GM12874 (cell line): ENCODE data around the gene DCAF11.

Experiments
- TF ChIP-seq, protein P1 (sequence below): IDR thresholded peaks from 2 replicates; pipeline ENCODE4 v1.5.1; 2011; ENCODE audit warnings: low read depth, mild to moderate bottlenecking, control low read depth, low read length, moderate library complexity; ENCODE audit not compliant: insufficient read depth

Gene DCAF11

DNA sequence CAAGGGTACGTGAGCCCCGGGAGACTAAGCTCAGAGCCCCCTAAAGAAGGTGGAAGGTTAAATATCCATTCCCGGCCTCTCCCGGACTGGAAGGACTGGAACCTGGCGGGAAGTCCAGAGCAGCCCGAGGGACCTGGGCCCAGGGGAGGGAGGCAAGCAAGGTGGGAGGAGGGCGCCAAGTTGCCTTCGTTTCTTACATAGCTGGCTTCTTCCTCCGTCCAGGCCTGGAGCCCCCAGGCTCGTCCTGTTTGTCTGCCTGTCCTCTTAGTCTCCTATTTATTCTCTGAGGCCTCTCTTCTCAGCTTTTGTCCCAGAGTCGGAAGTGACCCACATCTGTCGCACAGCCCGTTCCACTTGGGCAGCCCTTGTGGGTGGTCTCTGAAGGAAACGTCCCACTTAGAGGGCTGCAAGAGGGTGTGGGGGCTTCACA lies 19.7 kb upstream of the DCAF11 start:
- TF ChIP-seq, protein P1, sequence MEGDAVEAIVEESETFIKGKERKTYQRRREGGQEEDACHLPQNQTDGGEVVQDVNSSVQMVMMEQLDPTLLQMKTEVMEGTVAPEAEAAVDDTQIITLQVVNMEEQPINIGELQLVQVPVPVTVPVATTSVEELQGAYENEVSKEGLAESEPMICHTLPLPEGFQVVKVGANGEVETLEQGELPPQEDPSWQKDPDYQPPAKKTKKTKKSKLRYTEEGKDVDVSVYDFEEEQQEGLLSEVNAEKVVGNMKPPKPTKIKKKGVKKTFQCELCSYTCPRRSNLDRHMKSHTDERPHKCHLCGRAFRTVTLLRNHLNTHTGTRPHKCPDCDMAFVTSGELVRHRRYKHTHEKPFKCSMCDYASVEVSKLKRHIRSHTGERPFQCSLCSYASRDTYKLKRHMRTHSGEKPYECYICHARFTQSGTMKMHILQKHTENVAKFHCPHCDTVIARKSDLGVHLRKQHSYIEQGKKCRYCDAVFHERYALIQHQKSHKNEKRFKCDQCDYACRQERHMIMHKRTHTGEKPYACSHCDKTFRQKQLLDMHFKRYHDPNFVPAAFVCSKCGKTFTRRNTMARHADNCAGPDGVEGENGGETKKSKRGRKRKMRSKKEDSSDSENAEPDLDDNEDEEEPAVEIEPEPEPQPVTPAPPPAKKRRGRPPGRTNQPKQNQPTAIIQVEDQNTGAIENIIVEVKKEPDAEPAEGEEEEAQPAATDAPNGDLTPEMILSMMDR, result no peak

DNA sequence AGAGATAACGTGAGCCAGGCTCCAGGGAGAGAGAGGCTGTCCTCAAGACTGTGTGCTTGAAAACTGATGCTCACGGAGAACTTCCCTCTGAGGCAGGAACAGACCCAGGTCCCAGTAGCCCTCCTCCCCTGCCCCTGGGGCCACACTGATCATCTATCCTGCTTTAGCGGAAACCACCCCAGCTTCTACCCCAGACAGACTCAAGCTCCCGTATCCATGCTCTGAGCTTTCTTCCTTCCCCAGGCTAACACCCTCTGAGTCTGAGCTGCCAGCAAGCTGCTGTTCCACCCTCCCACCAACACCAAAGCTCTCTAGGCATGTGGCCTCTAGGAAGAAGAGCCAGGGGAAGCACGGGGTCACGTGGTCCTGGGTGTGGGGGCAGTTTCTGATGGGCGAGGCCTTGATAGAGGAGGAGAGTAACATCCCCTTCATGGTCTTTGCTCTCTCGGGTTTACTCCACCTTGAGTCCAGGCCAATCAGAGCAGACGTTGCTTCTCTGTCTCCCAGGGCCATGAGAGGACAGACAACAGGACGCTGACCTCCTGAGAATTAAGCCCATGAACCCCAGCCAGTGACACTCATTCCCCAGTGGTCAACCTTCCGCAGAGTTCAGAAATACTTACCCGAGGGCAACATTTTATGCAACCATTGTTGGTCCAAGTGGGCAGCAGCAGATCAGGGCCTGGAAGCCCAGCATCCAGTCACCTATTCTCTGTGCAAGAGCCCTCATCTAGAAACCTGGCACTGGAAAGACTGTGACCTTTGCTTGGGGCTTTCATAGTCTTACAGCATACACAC lies 19.1 kb upstream of the DCAF11 start:
- TF ChIP-seq, protein P1, result no peak

DNA sequence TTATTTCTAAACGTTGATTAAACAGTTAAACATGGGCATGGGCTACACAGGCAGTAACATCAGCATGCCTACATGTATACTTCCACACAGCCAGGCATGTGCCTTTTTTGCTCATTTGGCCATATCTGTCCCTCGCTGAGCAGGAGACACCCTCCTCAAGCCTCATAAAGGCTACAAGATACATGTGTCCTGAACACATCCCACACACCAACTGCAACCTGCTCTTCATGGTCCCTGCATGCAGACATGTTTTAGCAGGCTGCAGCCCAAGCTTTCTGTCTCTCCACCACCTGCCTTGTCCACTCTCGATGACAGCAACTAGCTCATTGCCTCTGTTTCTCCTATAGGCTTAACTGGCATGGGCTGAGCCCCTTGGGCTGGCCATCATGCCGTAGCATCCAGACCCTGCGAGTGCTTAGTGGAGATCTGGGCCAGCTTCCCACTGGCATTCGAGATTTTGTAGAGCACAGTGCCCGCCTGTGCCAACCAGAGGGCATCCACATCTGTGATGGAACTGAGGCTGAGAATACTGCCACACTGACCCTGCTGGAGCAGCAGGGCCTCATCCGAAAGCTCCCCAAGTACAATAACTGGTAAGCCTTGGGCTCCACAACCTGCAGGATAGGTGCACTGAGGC lies 17.9 kb upstream of the DCAF11 start:
- TF ChIP-seq, protein P1, result no peak

DNA sequence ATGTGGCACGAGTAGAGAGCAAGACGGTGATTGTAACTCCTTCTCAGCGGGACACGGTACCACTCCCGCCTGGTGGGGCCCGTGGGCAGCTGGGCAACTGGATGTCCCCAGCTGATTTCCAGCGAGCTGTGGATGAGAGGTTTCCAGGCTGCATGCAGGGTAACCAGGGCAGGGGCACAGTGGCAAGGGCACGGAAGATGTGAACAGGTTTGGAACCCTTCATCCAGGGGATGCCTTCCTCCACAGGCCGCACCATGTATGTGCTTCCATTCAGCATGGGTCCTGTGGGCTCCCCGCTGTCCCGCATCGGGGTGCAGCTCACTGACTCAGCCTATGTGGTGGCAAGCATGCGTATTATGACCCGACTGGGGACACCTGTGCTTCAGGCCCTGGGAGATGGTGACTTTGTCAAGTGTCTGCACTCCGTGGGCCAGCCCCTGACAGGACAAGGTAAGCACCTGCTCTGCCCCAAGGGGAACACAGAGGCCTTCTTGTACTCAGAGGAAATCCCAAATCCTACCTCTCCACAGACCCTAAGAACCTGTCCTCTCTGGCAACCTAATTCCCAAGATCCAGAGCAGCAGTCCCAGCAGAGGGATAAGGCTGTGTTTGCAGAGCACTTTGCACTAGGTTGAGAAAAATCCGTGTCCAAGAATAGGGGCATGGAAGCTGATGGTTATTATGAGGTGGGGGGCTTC lies 16.2 kb upstream of the DCAF11 start:
- TF ChIP-seq, protein P1, result no peak

DNA sequence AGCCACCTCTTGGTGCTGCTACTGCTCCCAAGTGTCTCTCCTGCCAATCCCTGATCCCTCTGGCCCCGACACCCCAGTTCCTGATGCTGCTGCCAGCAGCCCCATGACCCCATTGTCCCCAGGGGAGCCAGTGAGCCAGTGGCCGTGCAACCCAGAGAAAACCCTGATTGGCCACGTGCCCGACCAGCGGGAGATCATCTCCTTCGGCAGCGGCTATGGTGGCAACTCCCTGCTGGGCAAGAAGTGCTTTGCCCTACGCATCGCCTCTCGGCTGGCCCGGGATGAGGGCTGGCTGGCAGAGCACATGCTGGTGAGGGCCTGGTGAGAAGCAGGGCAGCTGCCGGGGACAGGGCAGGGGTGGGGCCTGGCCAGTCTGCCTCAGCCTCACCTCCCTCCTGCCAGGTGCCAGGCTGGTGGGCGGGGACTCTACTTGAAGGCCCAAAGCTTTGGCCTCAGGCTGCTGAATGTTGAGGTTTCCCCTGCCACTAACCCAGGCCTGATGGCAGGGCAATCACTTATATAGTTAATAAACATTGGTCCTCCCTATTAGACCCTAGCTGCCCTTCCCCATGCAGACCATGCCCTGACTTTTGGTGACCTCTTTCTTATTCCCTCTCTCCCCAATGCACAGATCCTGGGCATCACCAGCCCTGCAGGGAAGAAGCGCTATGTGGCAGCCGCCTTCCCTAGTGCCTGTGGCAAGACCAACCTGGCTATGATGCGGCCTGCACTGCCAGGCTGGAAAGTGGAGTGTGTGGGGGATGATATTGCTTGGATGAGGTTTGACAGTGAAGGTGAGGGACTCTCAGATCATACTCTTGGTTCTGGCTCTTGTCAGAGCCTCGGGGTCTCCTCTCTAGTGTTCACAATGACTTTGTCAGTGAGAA lies 15.4 kb upstream of the DCAF11 start:
- TF ChIP-seq, protein P1, result no peak

DNA sequence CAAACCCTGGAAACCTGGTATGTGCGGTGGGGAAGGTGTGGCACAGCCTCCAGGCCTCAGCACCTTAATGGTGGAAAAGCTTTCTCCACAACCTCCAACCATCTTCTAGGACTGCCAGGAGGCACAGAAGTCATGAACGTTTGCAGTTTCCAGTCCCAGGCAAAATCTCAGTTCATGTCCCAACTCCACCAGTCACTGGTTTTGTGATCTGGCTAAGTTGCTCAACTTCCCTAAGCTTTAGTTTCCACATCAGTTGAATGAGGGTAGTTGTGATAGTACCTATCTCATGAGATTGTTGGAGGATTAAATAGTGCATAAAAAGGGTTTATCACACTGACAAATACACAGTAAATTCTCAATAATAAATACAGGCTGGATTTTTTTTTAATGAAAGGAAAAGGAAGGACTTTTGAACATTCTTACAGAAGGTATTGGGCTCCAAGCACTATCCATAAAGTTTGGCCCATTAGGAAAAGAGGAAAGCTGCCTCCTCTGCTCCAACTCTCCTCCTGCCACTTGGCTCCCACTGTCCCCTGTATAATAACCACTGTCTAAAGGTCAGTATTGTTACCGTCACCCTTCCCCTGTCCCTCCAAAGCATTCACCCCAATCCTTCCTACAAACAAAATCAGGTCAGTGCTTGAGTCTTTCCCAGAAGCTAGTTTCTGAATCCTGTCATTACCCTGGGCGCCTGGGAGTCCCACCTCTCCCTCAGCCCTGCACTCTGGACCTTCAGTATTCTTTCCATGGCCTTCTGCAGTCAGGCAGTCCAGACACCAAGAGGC lies 14.2 kb upstream of the DCAF11 start:
- TF ChIP-seq, protein P1, result no peak
